HTERT RPE-1 (cell line): ENCODE measurements around the gene UBE2Q2.
"Not testable (repeated sequence)": the region's sequence is repeated elsewhere in the genome, so short reads cannot be mapped to it uniquely, and the experiment has no call there.

ENCODE experiments used
- in situ Hi-C: fragments of 300-500 bp; cut with MboI; formaldehyde crosslinking; loops from 4 replicates; pipeline ENCODE4 v1.14.3; 2020; ENCODE audit warnings: low sequenced_read_pairs

UBE2Q2 gene

DNA sequence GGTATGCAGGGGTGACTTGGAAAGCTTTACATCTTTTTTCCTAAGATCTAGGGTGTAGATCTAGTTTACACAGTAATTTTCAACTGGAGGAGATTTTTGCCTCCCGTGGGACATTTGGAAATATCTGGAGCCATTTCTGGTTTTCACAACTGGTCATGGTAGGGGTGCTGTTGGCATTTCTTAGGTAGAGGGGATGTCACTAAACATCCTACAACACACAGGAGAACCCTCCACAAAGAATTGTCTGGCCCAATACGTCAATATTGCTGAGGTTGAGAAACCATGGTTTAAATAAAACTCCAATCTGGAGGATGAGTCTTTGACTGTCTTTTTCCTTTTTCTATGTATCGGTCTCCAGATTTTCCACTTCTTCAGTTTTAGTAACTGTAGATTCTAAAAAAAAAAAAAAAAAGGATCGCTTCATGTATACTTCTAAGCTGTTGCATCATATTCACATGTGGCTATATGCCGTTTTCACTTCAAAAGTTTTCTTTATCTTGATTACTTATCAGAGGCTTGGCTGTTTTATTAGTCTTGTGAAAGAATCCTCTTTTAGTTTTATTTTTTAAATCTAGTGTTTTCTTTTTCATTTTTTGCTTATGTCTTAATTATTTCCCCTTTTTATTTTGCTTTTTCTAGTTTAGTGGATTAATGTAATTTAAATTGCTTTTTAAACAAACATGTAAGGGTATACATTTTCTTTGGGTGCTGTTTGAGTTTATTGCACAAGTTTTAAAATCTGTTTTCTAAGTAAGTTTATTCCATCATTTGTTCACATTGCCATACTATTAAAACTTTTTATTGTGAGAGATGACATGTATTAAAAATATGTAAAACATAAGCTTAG is 21.2 kb downstream of the UBE2Q2 start:
- in situ Hi-C loops = no loop called here

DNA sequence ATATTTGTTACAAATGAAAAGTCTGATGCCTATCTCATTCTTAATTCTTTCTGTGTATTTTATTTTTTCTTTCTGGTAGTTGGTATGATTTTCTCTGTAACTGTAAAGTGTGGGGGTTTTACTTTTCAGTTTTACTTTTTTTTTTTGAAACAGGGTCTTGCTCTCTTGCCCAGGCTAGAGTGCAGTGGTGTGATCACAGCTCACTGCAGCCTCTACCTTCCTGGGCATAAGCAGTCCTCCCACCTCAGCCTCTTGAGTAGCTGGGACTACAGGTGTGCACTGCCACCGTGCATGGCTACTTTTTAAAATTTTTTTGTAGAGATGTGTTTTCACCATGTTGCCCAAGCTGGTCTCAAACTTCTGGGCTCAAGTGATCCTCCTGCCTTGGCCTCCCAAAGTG is 22.8 kb downstream of the UBE2Q2 start:
- in situ Hi-C loops = not testable (repeated sequence)

DNA sequence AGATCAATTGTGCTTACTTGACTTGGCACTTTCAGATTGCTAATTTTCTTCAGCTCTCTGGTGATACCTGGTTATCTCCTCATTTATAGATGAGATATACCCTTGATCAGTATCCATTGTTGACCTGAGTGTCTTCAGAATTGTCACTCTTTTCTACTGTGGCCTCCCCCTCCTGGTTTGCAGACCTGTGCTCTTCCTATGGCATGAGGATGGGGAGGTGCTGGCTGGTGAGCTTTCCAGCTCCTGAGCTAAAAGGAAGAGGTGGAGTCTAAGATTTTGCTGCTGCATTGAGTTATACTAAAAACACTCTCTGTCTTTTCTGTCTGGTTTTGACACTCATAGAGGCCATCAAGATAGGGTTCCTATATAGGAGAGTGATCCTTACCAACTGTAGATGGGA is 23.7 kb downstream of the UBE2Q2 start:
- in situ Hi-C loops = no loop called here

DNA sequence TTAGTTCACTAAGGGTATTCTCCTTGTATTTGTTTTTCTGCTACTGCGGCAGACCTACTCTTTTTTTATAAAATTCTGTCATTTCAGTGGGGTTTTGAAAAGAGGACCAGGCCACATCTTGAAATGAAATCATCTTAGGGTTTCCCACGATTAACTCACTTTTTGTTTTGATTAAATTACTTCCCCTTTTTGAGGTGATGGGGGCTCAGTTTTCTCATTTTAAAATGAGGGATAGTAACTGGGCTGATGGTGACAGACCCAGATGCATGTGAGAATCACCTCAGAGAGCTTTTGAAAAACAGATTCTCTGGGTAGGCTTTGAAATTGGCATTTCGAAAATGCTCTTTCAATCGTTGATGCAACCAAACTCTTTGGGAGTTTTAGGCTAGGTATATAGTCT is 24.2 kb downstream of the UBE2Q2 start:
- in situ Hi-C loops = no loop called here

DNA sequence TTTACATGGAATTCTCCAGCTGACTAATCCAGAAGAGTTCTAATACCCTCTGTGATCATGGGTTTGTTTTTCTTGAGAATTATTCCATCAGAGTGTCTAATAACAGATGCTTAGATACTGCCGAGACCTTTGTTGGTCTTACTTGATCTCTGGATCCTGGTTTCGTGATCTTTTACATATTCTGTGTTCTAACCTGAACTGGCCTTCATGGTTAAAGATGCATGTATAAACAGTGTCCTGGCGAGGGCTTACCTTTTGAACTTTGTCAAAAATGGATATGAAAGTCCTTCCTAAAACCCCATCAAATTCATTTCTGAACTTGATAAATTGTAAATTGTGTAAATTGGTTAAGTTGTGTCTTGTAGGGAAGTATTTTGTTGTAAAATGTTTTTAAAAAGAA is 24.8 kb downstream of the UBE2Q2 start:
- in situ Hi-C loops = no loop called here

DNA sequence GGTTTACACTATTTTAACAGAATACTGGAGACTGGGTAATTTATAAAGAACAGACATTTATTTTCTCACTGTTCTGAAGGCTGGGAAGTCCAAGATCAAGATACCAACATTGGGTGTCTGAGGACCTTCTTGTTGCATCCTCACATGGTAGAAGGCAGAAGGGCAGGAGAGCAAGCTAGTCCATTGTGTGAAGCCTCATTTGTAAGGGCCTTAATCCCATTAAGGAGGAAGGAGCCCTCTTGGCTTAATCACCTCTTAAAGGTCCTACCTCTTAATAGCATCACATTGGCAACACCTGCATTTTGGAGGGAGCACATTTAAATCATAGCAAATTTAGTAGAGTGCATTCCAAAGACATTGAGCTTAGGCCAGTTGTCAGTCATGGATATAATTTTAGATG is 26.2 kb downstream of the UBE2Q2 start:
- in situ Hi-C loops = no loop called here

DNA sequence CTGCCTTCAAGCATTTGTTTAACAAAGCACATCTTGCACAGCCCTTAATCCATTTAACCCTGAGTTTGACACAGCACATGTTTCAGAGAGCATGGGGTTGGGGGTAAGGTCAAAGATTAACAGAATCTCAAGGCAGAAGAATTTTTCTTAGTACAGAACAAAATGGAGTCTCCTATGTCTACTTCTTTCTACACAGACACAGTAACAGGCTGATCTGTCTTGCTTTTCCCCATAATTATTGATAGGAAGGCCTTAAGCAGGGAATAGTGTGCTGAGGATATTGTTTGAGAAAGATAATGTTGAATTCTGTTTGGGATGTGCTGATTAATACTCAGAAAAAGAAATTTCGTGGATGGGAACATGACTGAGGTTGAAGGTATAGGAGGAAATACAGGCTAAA is 28.3 kb downstream of the UBE2Q2 start:
- in situ Hi-C loops = not testable (repeated sequence)

DNA sequence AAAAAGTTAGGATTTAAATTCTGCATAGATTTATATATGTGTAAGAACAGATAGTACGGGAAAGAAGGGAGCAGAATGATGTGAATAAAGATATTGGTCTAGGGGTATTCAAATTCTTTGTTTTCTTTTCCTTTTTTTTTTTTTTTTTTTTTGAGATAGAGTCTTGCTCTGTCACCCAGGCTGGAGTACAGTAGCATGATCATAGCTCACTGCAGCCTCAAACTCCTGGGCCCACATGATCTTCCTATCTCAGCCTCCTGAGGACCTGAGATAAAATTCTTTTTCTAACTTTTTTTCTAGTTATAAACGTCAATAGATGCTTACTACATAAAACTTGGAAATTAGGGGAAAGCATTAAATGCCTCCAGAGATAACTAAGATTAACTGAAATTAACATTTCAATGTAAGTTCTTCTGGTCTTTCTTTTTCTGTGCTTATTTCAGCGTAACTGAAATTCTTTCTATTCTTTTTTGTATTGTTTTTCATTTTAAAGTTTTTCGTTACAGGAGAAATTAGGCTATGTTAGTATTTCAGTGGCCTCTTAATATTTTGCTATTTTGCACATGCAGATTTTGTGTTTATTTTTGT is 29.2 kb downstream of the UBE2Q2 start:
- in situ Hi-C loops = no loop called here

DNA sequence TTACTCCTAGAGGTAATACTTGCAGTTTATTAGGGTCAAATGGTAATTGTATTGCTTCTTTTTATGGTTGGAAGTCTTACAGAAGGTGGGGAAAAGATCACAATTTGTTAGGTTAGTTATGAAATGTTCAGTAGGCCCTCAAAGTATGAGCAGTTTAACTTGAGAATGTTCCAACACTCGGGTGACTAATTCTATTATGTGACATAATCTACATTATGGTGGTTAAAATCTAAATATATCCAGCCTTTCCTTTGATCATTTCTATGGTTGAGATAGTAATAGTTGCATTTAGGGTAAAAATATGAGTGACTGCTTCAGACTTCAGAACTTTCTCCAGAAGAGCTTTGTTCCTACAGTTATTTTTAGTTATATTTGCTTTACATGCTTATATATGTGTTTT is 40.8 kb downstream of the UBE2Q2 start:
- in situ Hi-C loops = no loop called here

DNA sequence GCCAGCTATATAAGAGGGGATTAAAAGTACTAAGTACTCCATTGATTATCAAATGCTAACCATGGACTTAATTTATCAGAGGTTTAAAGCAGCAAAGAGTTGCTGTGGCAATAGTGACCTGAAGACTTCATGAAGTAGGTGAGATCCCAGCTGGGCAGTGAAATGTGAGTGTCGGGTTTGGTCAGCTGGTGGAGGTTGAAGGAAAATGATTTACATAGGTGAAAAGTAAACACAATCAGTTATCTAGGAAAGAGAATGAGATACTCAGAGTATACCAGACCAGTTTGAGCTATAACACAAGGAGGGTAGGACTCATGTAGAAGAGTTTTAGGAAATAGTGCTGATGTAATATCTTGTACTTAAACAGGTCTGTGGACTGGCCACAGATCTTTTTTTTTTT is 43.9 kb downstream of the UBE2Q2 start:
- in situ Hi-C loops = no loop called here

DNA sequence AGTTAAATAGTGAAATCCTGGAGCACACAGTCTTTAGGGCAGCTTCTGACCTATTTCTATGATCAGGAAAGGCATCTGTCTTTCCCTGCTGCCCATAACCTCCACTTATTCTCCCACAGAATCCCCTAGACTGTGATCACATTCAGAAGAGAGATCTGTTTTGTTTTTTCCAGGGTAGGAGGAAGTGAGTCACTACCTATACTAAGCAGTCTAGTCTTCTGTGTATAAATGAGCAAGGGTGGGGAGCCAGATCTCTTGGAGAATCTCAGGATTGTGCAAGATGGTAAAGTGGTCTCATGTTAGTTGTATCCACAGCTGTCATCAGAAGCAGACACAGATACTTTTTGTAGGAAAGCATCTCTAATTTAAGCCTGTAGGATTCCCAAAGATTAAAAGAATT is 48.6 kb downstream of the UBE2Q2 start:
- in situ Hi-C loops = no loop called here

DNA sequence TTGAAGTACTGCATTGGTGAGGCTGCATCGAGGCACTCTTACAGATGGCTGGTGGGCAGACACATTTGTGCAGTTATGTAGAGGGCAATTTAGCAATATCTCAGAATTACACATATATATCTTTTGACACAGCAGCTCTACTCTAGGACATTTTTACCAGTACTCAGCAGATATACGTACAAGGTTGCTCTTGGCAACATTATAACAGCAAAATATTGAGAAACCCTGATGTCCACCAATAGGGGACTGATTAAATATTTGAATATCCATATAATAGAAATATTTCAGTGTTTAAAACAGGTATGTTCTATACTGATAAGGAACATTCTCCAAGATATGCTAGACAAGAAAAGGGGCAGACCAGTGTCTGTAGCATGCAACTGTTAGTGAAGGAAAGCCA is 52.5 kb downstream of the UBE2Q2 start:
- in situ Hi-C loops = no loop called here

DNA sequence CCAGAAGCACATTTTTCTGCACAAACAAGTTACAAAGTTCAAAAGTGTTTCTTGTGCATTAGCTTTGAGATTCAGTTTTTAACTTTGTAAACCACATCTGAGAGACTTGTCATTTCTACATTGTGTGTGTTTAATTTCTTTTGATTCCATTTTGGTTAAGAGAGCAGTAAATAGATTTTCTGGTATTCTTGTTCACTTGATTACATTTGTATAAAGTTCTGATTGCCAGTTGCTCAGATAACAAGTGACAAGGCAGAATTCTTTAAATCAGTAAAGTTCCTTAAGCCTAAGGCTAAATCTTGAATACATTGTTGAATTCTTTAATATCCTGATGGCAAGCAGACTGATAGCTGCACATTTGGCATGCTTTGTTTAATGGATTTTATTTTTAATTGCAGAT is 57.3 kb downstream of the UBE2Q2 start:
- in situ Hi-C loops = no loop called here

DNA sequence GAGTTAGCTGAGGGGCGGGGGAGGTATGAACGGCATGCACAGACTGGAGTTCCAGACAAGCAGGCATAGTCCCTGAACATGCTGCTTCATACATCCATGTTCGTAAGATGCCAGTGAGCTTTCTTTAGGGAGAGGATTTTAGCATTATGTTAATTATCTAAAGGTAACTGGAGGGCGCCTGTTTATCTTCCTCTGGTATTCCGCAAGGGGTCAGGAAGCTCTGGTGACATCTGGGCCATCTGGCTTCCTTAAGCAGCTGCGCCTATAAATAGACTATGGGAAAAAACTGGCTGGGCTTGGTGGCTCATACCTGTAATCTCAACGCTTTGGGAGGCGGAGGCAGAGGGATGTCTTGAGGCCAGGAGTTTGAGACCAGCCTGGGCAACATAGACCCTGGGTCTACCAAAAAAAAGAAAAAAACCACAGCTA is 58.9 kb downstream of the UBE2Q2 start:
- in situ Hi-C loops = no loop called here

DNA sequence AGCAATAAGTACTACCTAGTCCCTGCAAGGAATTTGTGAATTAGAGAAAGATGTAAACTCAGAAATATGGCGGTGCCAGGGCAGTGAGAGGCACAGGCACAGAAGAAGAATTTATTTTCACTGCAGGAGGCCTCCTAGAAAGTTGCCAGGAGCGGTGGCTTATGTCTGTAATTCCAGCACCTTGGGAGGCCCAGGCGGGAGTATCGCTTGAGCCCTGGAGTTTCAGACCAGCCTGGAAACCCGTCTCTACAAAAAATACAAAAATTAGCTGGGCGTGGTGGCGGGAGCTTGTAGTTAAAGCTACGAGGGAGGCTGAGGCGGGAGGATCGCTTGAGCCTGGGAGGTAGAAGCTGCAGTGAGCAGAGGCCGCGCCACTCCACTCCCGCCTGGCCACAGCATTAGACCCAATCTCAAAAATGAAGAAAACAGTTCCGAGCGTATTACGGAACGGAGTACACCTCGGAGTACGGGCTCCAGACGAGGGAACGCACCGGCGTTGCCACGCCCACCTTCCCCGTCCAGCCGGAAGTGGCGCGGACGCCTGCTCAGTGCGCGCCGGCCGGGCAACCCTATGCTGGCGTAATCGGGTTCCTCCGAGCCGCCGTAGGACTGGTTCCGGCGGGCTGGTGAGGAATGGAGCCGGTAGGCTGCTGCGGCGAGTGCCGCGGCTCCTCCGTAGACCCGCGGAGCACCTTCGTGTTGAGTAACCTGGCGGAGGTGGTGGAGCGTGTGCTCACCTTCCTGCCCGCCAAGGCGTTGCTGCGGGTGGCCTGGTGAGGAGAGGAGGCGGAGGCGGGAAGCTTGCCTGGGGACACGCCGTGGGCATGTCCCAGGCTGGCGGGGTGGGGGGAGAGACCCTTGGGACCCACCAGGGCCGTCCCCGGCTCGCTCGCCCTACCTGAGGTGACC is 60.3 kb downstream of the UBE2Q2 start, which contains the start of gene FBXO22:
FBXO22 (plus strand) TSS at position 548 of the 909 bp plus-strand sequence; CDS start at position 634, 86 bp downstream.
- in situ Hi-C loops = no loop called here

DNA sequence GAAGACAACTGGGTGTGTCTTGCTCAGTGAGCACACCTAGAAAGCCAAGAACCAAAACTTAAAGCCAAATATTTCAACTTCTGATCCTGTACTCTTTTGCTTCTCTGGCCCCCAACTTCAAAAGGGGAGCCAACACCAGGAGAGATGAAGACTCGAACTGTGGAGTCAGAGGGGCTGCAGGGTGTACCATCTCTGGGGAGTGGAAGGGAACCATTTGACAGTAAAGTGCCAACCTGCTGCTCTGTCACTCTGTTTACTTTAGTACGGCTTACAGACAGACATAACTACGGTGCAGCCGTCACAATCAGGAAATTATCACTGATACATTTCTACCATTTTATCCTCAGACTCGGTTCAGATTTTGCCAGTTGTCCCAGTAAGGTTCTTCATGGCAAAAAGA is 62.0 kb downstream of the UBE2Q2 start:
- in situ Hi-C loops = no loop called here

DNA sequence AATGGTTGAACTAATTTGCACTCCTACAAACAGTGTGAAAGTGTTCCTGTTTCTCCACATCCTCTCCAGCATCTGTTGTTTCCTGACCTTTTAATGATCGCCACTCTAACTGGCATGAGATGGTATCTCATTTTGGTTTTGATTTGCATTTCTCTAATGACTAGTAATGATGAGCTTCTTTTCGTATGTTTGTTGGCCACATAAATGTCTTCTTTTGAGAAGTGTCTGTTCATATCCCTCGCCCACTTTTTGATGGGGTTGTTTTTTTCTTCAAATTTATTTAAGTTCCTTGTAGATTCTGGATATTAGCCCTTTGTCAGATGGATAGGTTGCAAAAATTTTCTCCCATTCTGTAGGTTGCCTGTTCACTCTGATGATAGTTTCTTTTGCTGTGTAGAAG is 67.1 kb downstream of the UBE2Q2 start:
- in situ Hi-C loops = not testable (repeated sequence)

DNA sequence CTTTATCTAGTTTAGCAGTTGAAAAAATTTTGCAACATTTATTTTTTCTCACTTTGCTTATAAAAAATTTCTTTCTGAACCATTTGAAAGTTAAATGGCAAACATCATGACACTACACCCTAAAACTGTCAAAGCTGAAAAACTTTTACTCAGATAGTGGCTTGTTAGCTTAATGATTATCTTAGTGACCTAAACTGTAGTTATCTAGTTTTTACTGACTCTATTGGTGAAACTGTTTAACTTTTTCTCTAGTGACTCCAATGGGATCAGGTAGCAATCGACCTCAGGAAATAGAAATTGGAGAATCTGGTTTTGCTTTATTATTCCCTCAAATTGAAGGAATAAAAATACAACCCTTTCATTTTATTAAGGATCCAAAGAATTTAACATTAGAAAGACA is 73.7 kb downstream of the UBE2Q2 start:
- in situ Hi-C loops = no loop called here

DNA sequence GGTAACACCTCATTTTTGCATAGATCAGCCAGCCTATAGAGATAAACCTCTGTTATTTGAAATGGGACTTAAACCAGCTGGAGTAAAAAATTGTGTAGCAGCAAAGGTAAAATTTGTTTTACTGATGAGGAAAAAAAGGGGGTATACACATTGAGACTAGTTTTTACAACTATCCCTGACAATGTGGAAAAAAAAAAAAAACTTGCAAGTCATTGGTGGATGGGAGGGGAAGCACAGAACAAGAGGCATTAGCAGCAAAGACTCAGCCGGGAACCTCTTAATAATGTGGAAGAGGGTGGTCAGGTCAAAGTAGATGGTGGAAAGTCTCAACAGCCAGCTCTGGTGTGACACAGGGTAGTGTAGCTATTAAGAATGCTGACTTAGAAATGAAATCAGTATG is 74.9 kb downstream of the UBE2Q2 start:
- in situ Hi-C loops = no loop called here

DNA sequence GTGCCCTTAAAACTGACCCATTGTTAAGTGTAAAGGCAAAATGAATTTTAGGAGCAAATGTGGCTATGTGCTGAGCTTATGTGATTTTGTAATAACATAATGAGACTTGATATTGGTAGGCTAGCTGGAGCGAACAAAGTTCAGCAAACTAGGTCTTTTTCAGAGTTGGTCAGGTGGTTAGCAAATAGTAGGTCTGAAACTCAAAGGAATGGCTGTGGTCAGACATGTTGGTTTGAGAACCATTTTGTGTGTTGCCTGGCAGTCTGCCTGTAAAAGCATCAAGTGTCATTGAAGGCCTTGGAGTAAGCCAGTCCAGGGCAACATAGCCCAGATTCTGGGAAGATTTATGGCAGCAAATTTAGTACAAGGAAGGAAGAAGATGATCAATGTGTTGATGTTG is 76.8 kb downstream of the UBE2Q2 start:
- in situ Hi-C loops = no loop called here
